GOT3 (cell line): Measurements from ENCODE around the gene RBM19.

Experiments used
- DNase-seq: peaks from one replicate; lab custom pipeline; 2025; ENCODE audit warnings: mixed read lengths; lab: John Stamatoyannopoulos, UW

Gene RBM19

DNA sequence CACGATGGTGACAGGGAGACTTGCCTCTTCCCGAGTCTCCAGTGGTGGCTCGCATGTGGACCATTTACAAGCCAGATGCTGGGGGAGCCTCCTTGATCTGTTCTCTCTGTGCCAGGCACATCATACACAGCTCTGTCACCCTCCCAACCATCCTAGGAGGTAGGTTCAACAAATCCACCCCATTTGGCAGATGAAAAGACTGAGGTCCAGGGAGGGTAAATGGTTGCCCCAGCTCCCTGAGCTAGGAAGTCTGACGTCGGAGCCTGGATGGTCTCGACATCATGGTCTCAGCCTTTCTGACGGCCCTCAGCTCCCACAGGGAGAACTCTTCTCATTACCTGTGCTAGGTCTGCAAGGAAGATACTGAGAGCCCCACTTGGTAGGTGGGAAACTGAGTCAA lies 189.6 kb downstream of the RBM19 start:
- no peak for DNase-seq

DNA sequence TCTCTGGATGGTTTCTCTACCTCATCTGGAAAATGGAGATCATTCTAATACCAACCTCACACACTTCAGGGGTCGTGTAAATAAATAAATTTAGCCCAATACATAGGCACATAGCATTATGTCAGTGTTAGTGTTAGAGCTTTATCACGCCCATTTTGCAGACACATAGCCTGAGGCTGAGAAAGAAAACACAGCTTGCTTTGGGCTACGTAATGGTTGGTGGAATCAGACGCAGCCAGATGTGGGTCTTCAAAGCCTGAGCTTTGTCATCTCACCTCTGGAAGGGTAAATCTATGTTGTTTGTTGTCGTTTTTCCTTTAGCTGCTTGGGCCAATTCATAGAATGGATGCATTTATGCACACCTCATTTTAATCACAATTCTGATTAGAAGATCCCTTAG lies 191.6 kb downstream of the RBM19 start:
- no peak for DNase-seq

DNA sequence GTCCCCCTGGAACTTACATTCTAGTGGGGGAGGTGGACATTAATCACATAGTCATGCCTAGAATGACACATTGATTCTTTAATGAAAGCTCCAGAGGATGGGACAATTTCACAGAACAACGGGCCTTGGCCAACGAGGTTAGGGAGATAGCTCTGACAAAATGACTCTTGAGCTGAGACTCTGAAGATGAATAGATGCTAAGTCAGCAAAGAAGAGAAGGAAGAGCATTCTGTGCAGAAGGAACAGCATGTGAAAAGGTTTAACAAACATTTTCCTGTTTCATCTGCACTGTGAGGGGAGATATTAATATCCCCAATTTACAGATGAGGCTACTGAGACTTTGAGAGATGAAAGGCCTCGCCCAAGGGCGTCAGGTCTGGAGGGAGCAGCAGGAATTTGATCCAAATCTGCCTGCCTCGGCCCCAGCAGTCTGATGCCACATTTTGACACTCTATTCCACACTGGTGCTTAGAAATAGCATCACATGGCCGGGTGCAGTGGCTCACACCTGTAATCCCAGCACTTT lies 193.6 kb downstream of the RBM19 start:
- no peak for DNase-seq

DNA sequence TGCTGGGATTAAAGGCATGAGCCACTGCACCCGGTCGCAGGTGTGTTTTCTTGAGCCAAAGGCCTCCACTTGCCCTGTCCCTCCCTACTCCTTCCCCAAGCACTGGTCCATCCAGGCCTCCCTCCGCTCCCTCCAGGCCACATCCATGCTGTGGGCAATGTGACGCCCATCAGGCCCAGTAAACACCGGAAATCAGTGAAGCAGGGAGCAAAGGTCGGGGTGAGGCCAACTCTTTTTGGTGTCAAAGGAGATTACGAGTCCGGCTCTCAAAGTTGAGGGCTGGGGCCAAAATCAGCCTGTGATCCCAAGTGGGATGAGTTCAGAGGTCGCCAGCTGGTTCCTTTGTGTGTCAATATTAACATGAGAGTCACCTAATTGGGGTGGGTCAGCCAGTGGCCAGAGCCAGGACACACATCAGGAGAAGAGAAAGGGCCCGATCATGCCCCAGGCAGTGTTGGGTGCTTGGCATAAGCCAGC lies 195.7 kb downstream of the RBM19 start:
- DNase-seq: no peak

DNA sequence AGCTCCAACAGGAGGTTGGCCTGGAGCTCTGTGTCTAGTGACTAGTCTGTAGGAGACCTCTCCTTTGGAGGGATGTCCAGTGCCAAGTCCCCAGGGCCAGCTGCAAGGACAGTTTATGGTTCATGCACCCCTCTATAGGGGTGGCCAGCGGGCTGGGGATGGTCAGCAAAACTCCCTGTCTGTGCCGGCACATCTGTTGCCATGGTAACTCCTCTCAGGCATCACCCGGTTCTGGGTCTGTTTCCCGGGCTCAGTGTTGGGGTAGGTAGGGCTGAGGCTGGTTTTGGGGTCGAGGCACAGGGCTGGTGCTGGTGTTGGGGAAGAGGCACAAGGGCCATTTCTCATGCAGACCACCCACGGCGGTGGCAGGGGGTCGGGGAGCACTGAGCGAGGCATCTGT lies 196.8 kb downstream of the RBM19 start:
- DNase-seq: no peak

DNA sequence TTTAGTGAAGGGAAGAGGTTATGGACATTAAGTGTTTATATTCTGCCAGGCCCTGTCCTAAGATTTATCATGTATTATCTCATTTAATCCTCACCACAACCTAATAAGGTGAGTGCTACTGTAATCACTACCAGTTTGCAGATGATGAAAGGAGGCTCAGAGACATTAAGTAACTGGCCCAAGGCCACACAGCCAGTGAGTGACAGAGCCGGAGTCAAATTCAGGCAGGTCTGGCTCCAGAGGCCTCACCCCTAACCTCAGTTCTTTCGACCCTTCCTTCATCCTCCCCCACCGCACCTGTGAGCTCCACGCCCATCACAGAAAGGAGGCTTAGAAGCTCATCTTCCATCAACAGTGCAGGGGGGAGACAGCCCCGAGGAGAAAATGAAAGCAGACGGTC lies 197.3 kb downstream of the RBM19 start:
- DNase-seq: no peak

DNA sequence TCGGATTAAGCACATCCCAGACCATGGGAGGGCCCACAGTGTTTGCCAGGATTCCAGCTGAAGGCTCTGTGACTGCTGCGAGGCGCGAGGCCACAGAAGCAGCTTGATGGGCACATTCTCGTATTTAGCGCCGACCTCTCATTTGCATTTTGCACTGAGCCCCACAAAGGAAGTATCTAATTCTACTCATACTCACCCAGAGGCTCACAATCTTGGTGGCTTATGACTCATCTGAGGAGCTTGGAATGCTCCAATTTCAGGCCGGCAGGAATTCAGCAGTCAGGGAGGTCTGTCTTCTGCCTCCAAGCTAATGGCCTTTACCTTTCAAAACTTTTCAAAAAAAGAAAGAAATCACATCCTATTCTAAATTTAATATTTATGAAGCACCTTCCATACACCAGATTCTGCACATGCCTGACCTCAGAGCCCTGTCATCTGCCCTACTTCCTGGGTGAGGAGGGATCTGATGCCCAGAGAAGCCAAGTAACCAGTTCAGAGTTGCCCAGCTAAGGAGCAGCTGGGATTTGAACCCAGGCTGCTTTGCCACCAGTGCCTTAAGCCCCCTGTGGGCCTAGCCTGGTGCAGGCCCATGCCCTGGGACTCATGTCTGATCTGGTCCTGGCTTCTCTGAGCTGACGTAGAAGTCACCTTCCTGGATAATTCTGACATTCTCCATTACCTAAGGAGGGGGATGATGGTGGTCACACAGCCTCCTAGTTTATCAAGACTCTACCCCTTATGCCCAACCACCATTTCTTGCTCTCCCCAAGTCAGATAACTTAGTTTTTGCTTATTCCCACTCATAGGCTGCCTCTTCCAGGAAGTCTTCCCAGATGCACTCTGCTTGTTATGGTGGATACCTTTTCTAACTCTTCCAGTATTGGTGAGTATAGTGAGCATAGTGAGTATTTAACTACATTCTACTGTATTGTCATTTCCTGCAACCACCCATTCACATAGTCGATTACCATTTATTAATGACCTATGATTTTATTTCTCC lies 198.9 kb downstream of the RBM19 start:
- DNase-seq: no peak
